Left ventricle myocardium superior (tissue), 1 donor: ENCODE results near the gene MMP21. TPM values are rescaled to one million over a fixed set of nuclear protein-coding genes. Genes with fewer than 3 reads are reported as not detected.
A peak's percentile ranks its signal among the peaks of the same experiment; 100 is the strongest.

Source experiments
- ATAC-seq: fragments of 200-7000 bp; cut with Tn5 transposase; one replicate; pipeline ENCODE4 v1.9.1; 2020; ENCODE audit warnings: mild to moderate bottlenecking, moderate library complexity
- DNase-seq: peaks from one replicate; pipeline ENCODE4 v3.0.0-alpha.2; 2020
- intact Hi-C: fragments of 100-400 bp; cut with micrococcal nuclease; formaldehyde crosslinking; loops from one replicate; pipeline ENCODE4 v1.11.0; 2022
- long read RNA-seq: library from polyadenylated mRNA; unstranded; transcript quantifications from one replicate; pipeline ENCODE4 v2.0.0, GENCODE V29; 2021
- total RNA-seq: library from RNA; stranded (reverse); fragmentation: NEBNext Ultra II Directional; extraction: Animal tissue kit (Norgen Biotek cat#: 25700); gene quantifications from one replicate; pipeline ENCODE4 v1.2.1, GENCODE V29; 2021
- donor health status: DM: no; HTN: yes; CAD: no; lungs with severe emphysema.

Gene MMP21, protein sequence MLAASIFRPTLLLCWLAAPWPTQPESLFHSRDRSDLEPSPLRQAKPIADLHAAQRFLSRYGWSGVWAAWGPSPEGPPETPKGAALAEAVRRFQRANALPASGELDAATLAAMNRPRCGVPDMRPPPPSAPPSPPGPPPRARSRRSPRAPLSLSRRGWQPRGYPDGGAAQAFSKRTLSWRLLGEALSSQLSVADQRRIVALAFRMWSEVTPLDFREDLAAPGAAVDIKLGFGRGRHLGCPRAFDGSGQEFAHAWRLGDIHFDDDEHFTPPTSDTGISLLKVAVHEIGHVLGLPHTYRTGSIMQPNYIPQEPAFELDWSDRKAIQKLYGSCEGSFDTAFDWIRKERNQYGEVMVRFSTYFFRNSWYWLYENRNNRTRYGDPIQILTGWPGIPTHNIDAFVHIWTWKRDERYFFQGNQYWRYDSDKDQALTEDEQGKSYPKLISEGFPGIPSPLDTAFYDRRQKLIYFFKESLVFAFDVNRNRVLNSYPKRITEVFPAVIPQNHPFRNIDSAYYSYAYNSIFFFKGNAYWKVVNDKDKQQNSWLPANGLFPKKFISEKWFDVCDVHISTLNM
- total RNA-seq, result not detected
- long read RNA-seq, result 0 reads

DNA sequence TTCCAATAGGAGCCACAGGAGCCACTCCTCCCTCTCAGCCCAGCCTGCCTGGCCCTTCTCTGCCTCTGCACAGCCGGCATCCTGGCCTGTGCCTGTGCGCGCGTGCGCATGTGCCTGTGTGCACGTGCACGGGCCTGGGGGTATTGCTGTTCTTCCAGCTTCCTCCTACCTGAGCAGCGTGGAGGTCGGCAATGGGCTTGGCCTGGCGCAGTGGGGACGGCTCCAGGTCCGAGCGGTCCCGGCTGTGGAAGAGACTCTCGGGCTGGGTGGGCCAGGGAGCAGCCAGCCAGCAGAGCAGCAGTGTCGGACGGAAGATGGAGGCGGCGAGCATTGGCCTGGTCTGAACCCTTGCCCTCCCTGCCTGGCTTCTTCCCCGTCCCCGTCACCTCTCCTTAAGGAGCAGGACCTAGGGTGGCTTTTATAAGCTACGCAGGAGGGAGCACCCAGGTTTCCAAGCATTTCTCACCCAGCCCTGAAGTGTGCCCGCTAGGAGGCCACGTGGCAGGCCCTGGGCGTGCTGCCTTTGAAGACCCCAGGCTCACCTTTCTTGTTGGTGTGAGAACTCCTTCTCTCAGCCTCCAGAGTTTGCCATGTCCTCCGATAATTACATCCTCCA, at the start of gene MMP21:
Gene MMP21 (minus strand): TSS at position 331 of the 616 bp plus-strand sequence. CDS start 0 bp downstream, at position 331.
- intact Hi-C loops, result no loop called here
- no peak for DNase-seq
- no peak for ATAC-seq

DNA sequence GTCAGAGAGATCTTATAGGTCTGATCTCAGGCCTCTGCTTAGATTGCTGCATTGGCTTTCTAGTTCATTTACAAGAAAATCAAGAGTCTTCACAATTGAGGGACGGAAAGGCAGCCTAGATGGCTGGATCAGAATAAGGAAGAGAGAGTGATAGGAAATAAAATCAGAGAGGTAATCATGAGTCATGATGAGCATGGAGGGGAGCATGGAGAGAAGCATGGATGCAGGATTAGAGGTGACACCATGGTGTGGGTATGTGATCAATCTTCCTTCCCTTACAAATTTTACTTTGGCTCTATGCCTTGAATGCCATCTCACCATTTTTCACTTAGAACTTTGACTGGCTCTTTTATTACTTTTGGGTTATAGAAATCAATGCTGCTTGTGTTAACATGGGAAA, 49.1 kb upstream of the MMP21 start:
- ATAC-seq, result no peak
- DNase-seq, result no peak
- intact Hi-C loops, result loop anchor here (10.0 kb wide), 1 partner anchor 100 kb away; no protein-coding TSS in a partner anchor

DNA sequence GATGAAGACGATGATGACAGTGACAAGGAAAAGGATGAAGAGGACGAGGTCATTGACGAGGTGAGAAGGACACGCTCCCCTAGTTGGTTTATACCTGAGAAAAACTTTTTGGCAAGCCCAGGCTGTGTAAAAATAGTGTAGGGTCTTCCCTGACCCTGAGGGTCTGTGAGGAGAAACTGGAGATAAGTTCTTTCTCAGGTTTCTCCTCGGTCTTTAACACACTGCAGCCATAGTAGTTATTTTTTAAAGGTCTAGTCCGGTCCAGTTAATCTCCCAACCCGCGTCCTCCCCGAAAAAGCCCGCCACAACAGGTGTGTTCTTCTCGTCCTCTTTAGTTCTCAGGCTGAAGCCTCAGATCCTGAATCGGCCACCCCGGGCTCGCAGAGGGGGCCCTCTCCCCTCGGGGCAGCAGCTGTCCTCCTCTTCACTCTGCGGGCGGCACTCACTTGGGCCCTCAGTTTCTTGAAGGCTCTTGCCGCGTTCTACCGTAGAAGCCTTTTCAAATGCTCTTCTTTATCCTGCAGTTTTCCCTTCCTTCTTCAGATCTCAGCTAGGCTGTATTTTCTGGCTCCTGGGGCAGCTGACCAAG, 48.1 kb upstream of the MMP21 start:
- intact Hi-C loops, result loop anchor here (10.0 kb wide), 1 partner anchor 99 kb away; no protein-coding TSS in a partner anchor
- ATAC-seq (no peak), DNase-seq (no peak)

DNA sequence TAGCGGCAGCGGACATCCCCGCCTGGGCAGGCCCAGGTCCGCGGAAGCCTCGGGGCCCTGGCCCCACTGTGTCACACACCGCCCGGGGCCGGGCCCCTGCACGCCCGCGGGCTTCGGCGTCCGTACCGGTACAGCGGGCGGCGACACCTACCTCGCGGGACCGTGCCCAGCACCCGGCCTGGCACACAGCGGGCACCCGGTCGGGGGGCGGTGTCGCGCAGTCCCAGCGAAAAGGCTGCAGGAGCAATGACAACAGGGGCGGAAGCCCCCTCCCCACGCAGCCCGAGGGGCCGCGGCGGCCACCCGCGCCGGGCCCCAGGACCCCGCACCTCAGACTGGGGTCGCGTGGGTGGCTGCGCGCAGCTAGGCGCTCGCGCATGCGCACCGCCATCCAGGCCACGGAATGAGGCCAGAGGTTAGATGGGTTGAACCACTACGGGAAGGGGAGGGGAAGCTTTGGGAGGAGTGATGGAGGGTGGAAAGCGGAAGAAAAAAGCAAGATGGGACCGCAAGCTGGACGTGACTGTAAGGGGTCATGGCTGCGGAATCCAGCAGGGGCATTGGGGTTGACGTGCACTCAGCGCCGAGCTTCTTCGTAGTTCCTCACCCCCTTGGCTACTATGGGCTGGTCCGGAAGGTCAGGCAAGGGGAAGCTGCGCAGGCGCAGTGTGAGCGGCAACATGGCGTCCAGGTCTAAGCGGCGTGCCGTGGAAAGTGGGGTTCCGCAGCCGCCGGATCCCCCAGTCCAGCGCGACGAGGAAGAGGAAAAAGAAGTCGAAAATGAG, 47.4 kb upstream of the MMP21 start, which contains the start of the genes BCCIP and UROS:
Gene BCCIP (plus strand): TSS at position 669 of the 785 bp plus-strand sequence. CDS start 12 bp downstream, at position 681.
Gene UROS (minus strand): TSS at position 381 of the 785 bp plus-strand sequence. CDS start 6,759 bp downstream, outside the sequence.
- peak; percentile 96 for DNase-seq
- intact Hi-C loops, result loop anchor here (10.0 kb wide), 1 partner anchor 98 kb away; no protein-coding TSS in a partner anchor
- peak; percentile 94 for ATAC-seq

DNA sequence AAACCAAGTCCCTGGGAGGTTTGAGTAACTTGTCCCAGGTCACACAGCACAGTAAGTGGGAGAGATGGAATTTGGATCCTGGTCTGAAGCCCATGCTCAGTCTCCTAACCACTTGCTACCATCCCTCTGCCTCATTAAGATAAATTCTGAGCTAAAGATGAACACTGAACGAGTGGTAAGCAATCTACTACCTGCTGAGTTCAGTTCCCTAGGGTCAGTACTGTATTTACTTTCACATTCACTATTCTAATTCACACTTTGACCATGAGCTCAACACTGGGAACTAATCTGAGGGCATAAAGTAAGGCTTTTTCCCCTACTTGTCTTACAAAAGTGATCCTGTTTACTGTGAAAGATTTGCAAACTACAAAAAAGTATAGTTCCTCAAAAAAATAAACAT, 45.1 kb upstream of the MMP21 start:
- ATAC-seq (no peak), DNase-seq (no peak)
- intact Hi-C loops, result loop anchor here (10.0 kb wide), 1 partner anchor 96 kb away; no protein-coding TSS in a partner anchor

DNA sequence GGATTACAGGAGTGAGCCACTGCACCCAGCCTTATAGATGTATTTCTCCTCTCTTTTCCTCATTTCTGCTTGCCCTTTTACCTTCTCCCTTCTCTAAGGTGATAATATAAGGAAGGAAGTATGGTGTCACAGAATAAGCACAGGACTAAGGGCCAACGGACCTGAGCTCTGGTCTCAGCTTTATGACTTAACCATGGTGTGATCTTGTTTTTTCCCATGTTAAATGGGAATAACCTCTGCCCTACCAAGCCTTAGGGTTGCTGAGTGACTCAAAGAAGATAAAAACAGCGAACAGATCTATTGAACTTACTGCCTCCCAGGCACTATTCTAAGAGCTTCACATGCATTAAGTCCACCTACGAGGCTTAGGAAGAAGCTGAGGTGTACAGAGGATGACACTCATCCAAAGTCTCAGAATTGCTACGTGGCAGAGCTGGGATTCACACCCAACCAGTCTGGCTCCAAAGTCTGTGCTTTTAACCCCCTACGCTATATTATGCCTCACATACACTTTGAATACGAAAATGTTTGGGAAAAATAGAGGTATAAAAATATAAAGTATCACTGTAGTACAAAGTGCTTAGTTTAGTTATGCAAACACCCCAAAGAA, 41.8 kb upstream of the MMP21 start:
- ATAC-seq (no peak), DNase-seq (no peak)
- intact Hi-C loops, result no loop called here

DNA sequence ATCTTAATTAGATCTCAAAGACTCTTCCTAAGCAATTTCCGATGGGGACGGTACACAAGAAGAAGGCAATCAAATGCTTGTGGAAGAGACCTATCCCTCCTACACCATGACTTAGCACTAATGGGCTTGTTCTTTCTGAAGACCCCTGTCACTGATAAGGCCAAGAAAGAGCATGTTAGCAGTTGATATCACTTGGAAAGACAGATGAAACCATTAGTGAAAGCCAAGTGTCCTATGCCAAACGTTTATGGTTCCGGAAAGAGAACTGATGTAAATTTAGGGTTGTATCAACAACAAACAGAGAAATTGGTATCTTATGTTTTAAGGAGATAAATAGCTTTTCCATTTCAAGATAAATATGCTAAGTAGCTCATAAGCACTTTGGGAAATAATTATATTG, 40.9 kb upstream of the MMP21 start:
- no peak for ATAC-seq
- DNase-seq, result no peak
- intact Hi-C loops, result no loop called here

DNA sequence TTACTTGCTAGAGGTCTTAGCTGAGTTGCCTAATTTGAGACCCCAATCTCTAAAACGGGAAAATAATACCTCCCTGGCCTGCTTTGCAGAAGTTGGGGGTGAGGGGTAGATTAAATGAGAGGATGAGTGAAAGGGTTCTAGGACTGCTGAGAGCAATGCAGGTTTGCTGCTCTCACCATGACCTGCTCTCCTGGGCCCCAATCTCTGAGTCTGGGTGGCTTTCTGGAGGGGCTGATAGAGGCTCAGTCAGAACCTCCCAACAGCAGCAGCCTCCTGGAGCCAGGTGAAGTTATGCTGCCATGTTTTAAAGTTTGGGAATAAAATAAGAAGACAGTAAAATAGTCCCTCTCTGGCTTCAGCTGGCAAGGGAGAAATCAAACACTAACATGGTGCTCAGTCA, 40.1 kb upstream of the MMP21 start:
- ATAC-seq (no peak), DNase-seq (no peak)
- intact Hi-C loops, result no loop called here

DNA sequence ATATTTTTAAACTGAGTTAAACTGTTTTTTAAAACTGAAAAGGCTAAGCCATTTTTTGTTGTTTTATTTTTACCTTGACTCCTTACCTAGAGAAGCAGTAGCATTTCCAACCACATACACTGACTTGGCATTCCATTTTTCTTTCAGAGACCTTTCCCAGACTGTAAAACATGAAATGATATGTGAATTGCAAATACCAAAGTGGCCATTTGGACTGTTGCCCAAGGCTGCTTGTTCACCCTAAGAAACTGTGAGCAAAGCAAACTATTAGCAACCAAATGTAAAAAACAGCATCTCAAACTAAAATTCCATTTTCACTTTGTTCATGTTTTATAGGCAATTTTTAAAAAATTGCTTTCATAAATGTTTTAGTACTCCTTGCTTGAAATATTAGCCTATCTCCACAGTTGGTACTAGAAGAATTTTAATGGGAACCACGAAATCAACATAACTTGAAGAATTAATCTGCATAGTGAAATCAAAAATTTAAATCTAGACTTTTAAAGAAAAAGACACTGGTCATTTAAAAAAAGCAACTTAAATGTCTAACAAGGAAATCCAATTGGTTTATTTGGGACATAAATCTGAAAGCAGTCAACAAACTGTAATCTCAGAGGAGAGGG, 36.6 kb upstream of the MMP21 start:
- intact Hi-C loops, result no loop called here
- no peak for DNase-seq
- no peak for ATAC-seq

DNA sequence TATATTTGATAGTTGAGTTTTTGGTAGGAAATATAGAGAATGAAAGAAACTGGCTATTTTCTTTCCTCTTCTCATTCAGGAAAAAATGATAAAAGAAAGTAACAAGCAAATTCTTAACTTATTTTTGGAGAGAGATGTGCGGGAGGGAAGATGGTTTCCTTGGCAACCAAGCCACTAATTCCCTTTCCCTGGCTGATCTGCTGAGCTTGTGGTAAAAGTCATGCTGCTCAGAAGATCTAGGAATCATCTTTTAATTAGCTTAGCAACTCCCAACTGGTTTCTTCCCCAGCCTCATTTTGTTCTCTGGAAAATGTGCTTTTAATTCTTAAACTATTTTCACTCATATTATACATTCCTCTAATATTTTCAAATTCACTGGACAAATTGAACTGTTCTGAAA, 35.6 kb upstream of the MMP21 start:
- intact Hi-C loops, result no loop called here
- ATAC-seq, result no peak
- no peak for DNase-seq

DNA sequence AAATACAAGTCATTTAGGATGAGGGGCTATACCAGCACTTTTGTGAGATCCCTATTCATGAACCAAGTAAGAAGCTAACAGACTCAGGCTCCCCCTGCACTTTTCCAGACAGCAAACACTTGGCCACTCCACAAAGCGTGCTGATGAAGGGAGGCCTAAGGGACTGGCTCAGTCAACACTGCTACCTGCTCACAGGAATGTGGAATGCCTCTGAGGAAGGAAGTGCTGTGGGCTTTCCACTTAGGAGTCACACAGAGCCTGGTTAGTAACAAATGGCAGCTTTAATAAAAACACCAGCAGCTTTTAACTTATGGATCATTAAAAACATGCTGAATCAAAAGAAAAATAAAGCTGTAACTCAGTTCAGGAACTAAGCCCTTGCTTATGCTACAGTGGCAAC, 32.4 kb upstream of the MMP21 start:
- no peak for DNase-seq
- intact Hi-C loops, result no loop called here
- ATAC-seq, result no peak

DNA sequence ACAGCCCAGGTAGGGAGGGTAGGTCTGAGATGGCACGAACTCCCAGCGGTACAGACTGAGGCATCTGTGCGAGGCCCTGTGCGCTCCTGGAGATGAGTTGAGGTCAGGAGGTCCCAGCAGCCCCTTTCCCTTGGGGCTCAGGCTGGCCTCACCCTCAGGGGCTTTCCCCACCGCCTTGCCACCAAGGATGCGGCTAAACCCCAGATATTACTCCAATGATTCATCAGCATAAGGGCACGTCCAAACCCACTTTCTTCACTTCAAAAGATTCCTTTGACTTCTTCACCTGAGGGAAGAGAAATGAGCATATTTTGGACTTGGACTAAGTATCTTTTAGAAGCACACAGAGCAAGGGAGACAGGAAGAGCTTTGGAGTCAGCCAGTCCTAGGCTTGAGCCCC, 27.1 kb upstream of the MMP21 start:
- ATAC-seq (no peak), DNase-seq (no peak)
- intact Hi-C loops, result no loop called here

DNA sequence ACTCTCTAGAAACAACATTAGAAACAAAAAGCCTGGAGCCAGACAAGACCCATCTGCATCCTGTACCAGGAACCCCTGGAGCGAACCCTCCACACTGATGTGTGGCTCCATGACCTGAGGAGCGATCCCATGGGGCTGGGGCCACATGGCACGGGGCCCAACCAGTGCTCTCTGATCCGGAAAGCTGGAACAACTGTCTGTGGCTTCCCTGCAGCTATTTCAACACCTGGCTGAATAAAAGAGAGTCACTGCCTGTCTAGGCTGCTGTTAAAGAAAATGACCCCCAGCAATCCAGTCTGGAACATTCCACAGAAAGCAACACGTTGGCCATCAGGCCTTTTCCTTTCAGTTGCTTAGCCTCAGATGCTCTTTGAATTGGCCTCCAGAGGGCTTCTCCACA, 26.5 kb upstream of the MMP21 start:
- ATAC-seq, result no peak
- intact Hi-C loops, result no loop called here

DNA sequence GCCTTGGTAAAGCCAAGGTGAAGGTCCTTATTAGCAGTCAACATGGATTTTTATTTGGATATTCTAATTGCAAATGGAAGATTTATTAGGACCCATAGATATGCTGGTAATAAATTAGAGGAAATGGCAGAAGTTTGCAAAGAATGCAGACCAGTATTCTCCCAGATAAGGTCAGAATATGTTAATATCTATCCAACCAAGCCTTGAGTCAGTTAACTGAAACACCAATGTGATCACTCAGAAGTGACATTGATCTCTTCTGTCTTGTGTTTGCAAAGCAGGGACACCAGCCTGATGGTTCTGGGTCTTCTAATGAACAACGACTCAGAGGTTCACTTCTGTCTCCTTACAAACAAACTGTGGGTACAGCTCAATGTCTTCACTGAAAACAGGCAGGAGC, 26.0 kb upstream of the MMP21 start:
- DNase-seq (no peak), ATAC-seq (no peak)
- intact Hi-C loops, result no loop called here

More for the DNA sequence above, 26.5 kb upstream of the MMP21 start:
- no peak for DNase-seq

DNA sequence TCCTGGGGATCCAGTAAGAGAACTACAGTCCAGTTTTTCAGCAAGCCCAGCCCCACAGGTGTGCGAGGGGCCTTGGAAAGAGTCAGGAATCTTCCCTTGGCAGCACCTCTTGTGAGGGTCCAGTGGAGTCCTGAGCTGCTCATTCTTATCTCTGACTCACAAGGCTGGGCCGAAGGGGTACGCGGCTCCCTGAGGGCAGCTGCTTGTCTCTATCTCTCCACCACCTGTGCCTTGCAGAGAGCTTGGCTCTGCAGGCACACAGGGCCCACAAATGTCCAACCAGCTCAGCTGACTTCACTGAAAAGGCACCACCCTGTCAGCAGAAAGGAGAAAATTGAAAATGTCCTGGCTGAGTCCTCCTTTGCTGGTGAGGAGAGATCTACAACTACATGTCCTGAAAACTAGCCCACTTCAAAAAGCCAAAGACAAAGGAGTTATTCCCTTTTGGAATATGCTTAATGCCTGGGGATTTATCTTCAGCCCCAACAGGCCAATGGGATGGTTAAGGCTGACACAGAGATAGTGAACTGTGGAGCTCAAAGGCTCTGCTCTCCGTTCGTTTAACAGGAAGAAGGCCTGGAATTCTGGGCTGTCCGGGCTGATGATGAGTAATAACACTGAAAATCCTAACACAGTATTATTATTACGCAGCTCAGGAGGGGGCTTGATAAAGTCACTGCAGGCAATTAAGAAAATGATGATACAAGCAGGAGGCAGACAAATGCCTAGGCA, 24.0 kb upstream of the MMP21 start:
- intact Hi-C loops, result no loop called here
- ATAC-seq (no peak), DNase-seq (no peak)

DNA sequence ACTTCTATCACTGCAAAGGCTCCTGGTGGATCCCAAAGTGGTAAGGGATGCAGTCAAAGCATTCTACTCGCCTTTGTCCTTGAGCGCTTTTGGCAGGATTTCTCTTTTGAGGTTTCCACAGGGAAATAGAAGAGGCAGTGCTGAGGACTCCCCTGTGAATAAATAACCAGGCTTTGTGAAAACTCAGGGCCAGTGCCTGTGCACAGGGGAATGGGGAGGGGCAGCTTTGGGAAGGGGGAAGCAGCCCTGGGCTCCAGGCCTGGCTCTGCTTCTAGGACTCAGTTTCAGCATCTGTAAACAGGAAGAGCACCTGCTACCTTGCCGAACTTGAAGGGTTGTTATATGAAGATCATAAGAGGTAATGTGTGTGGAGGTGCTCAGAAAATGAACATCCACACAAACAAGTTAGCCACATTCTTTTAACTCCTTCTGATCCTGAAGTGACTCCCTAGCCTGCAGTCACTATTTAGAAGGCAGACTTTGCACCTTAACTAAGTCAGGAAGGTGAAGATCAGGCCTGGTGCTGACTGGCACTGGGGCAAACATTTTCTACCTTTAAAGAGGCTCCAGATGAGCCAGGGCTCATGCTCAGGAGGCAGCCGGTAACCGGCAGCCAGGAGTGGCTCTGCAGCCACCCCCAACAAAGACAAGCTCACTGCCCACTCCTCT, 22.5 kb upstream of the MMP21 start:
- intact Hi-C loops, result no loop called here
- ATAC-seq (no peak), DNase-seq (no peak)

DNA sequence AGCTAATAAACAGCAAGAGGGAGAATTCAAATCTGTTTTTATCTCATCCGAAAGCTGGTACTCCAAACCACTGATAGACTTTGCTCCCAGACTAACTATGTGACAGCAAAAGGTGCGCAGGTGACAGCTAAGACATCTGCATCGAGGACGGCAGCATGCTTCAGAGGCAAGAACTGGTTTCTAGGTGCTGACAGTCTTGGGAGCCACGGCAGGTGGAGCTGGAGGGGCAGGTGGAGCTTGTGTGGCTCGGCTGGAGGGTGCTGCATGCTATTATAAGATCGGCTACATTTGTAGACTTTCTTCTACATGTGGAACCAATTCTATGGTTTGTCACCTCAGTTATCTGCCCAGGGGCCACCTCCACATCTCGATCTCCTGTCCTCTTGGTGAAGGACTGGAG, 21.8 kb upstream of the MMP21 start:
- intact Hi-C loops, result no loop called here
- no peak for DNase-seq
- ATAC-seq, result no peak
